ENCODE measurements around the gene ARF3. TPM values are rescaled to one million over a fixed set of nuclear protein-coding genes. Genes with fewer than 3 reads are reported as not detected.

The ARF3 gene
- total and polyA plus RNA-seq, 2 donors (not counting 1 experiment from before 2014, with no cell fraction given), result 31.7 to 77.5 TPM

DNA sequence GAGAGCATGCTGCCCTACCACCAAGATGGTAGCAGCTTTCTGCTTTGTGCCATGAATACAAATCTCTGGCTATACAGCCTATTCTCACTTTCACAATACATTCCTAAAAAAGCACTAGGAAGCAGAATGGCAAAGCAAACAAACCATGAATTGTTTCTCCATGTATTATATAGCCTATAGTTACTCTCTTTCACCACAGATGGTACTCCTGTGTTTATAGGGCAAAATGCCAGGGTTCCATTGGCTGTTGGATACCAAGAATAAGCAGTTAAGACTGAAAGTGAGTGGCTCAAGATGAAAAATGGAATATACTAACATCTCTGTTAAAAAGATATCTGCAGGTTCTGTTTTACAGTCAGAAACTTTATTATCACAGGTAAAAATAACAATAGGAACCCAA lies 11.1 kb downstream of the ARF3 start:
- no peaks in the 10 kb centered on the region for H3K27me3 Mint-ChIP-seq
- H3K4me3 ChIP-seq (ENCODE audit: control extremely low read depth in 1 of 5, extremely low read depth in 1 of 5, insufficient read depth in 1 of 5, low read depth in 2 of 5, low read length in 4 of 5), result no peak overlapping the region
- ChIA-PET CTCF (interaction anchor here (0.7 to 1.4 kb wide), 2 partner anchors 10 to 13 kb away, joined by 3 to 11 read pairs; no protein-coding TSS in a partner anchor), POLR2A (no interaction called here)
- H3K9ac ChIP-seq (ENCODE audit: low read length), result no peak overlapping the region
- H3K79me2 ChIP-seq (ENCODE audit: control insufficient read depth, insufficient read depth, low read length), result peaks cover 51% of the 10 kb centered on the region
- peaks cover 5% of the 10 kb centered on the region for H3K4me1 Mint-ChIP-seq
- no peaks in the 10 kb centered on the region for H3K9me3 ChIP-seq (ENCODE audit: control extremely low read depth in 1 of 3, control insufficient read depth in 2 of 3, insufficient read depth in 1 of 3, low read length in 2 of 3)
- TF ChIP-seq EZH2 (IDR thresholded peaks at IDR 0.05; ENCODE audit: borderline replicate concordance, insufficient read depth, low read depth, low read length, poor library complexity, severe bottlenecking), result no peak
- TF ChIP-seq, protein P1, sequence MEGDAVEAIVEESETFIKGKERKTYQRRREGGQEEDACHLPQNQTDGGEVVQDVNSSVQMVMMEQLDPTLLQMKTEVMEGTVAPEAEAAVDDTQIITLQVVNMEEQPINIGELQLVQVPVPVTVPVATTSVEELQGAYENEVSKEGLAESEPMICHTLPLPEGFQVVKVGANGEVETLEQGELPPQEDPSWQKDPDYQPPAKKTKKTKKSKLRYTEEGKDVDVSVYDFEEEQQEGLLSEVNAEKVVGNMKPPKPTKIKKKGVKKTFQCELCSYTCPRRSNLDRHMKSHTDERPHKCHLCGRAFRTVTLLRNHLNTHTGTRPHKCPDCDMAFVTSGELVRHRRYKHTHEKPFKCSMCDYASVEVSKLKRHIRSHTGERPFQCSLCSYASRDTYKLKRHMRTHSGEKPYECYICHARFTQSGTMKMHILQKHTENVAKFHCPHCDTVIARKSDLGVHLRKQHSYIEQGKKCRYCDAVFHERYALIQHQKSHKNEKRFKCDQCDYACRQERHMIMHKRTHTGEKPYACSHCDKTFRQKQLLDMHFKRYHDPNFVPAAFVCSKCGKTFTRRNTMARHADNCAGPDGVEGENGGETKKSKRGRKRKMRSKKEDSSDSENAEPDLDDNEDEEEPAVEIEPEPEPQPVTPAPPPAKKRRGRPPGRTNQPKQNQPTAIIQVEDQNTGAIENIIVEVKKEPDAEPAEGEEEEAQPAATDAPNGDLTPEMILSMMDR (IDR thresholded peaks at IDR 0.05), result no peak
- no peak overlapping the region for H3K27ac ChIP-seq (ENCODE audit: low read length in 2 of 2)
- no peak overlapping the region for H3K27ac Mint-ChIP-seq
- H3K9me3 Mint-ChIP-seq (ENCODE audit: insufficient read depth), result no peaks in the 10 kb centered on the region
- H3K4me3 Mint-ChIP-seq, result no peak overlapping the region
- H4K20me1 ChIP-seq (ENCODE audit: control insufficient read depth, insufficient read depth, low read length, poor library complexity, severe bottlenecking), result peaks cover 48% of the 10 kb centered on the region
- intact Hi-C loops (cut with micrococcal nuclease), result no loop called here
- H3K36me3 ChIP-seq (replicated peaks in 1 of 2; ENCODE audit: control extremely low read depth in 1 of 2, control insufficient read depth in 1 of 2, extremely low read depth in 1 of 2, insufficient read depth in 2 of 2, low read length in 1 of 2), result peaks cover 2 to 7% of the 10 kb centered on the region in 2 experiments
- DNase-seq (no peak), ATAC-seq (ENCODE audit: low read depth) (no peak)
- no peak overlapping the region for H2AFZ ChIP-seq (ENCODE audit: insufficient read depth, low read depth, low read length, poor library complexity, severe bottlenecking)
- no peaks in the 10 kb centered on the region for H3K27me3 ChIP-seq (replicated peaks in 1 of 4; ENCODE audit: control extremely low read depth in 1 of 4, control insufficient read depth in 3 of 4, insufficient read depth in 4 of 4, low read length in 3 of 4)
- no peak overlapping the region for H3K4me2 ChIP-seq (replicated peaks; ENCODE audit: low read depth, low read length, poor library complexity, severe bottlenecking)
- H3K4me1 ChIP-seq (ENCODE audit: control insufficient read depth in 2 of 2, insufficient read depth in 2 of 2, low read length in 2 of 2), result no peaks in the 10 kb centered on the region

- no peak overlapping the region for H3K4me2 ChIP-seq (replicated peaks; ENCODE audit: low read depth, low read length, poor library complexity, severe bottlenecking)
These were observed 14.1 kb downstream of the ARF3 start for GRCh38 chr12:48943221-48943620.

More at GRCh38 chr12:48943221-48943620, 14.1 kb downstream of the ARF3 start:
- Mint-ChIP-seq H3K27me3 (no peaks in the 10 kb centered on the region), H3K9me3 (ENCODE audit: insufficient read depth) (no peaks in the 10 kb centered on the region), H3K27ac (no peak overlapping the region), H3K4me1 (peaks cover 31% of the 10 kb centered on the region), H3K4me3 (no peak overlapping the region)
- Histone ChIP-seq H3K79me2 (ENCODE audit: control insufficient read depth, insufficient read depth, low read length) (peaks cover 26% of the 10 kb centered on the region), H3K4me3 (ENCODE audit: control extremely low read depth in 1 of 5, extremely low read depth in 1 of 5, insufficient read depth in 1 of 5, low read depth in 2 of 5, low read length in 4 of 5) (no peak overlapping the region), H3K9me3 (ENCODE audit: control extremely low read depth in 1 of 3, control insufficient read depth in 2 of 3, insufficient read depth in 1 of 3, low read length in 2 of 3) (no peaks in the 10 kb centered on the region), H3K4me1 (ENCODE audit: control insufficient read depth in 2 of 2, insufficient read depth in 2 of 2, low read length in 2 of 2) (peaks cover 16 to 26% of the 10 kb centered on the region in 2 donors), H2AFZ (ENCODE audit: insufficient read depth, low read depth, low read length, poor library complexity, severe bottlenecking) (no peak overlapping the region), H3K27ac (ENCODE audit: low read length in 2 of 2) (no peak overlapping the region), H3K36me3 (replicated peaks in 1 of 2; ENCODE audit: control extremely low read depth in 1 of 2, control insufficient read depth in 1 of 2, extremely low read depth in 1 of 2, insufficient read depth in 2 of 2, low read length in 1 of 2) (peaks cover 12 to 19% of the 10 kb centered on the region in 2 experiments), H3K9ac (ENCODE audit: low read length) (no peak overlapping the region), H3K27me3 (replicated peaks in 1 of 4; ENCODE audit: control extremely low read depth in 1 of 4, control insufficient read depth in 3 of 4, insufficient read depth in 4 of 4, low read length in 3 of 4) (no peaks in the 10 kb centered on the region), H4K20me1 (ENCODE audit: control insufficient read depth, insufficient read depth, low read length, poor library complexity, severe bottlenecking) (peaks cover 20% of the 10 kb centered on the region)
- TF ChIP-seq, protein P1 (IDR thresholded peaks at IDR 0.05), result no peak
- no peak for TF ChIP-seq EZH2 (IDR thresholded peaks at IDR 0.05; ENCODE audit: borderline replicate concordance, insufficient read depth, low read depth, low read length, poor library complexity, severe bottlenecking)
- no peak for DNase-seq
- ChIA-PET POLR2A (no interaction called here), CTCF (interaction anchor here (0.8 to 1.7 kb wide), 3 partner anchors 14 to 145 kb away, joined by 3 to 5 read pairs (median 3); partner anchors contain the start of gene ARF3)
- no peak for ATAC-seq (ENCODE audit: low read depth)
- 100% methylated on average over 1 of the region's 4 CpGs for WGBS (ENCODE audit: insufficient coverage)
- intact Hi-C loops (cut with micrococcal nuclease), result no loop called here
